IgD-negative memory B cell (primary cell): Measurements from ENCODE around the gene KCNA1. TPM values are rescaled to one million over a fixed set of nuclear protein-coding genes. Genes with fewer than 3 reads are reported as not detected.
A peak's percentile ranks its signal among the peaks of the same experiment; 100 is the strongest.
"Not testable (repeated sequence)": the region's sequence is repeated elsewhere in the genome, so short reads cannot be mapped to it uniquely, and the experiment has no call there.

Experiments
- H3K27ac Mint-ChIP-seq, 3 donors: one replicate each; pipeline ENCODE4 v1.8.0; 2020 to 2022; ENCODE audit warnings: mild to moderate bottlenecking in 3 of 3, mixed read lengths in 3 of 3, moderate library complexity in 1 of 3
- H3K27me3 Mint-ChIP-seq: one replicate; pipeline ENCODE4 v1.8.0; 2021; ENCODE audit warnings: mixed read lengths
- H3K36me3 Mint-ChIP-seq: one replicate; pipeline ENCODE4 v1.8.0; 2020; ENCODE audit warnings: mild to moderate bottlenecking, mixed read lengths
- H3K4me1 Mint-ChIP-seq, 3 donors: one replicate each; pipeline ENCODE4 v1.8.0; 2020 to 2022; ENCODE audit warnings: mixed read lengths in 3 of 3, mild to moderate bottlenecking in 1 of 3
- H3K4me3 Mint-ChIP-seq, 4 donors: one replicate each; pipeline ENCODE4 v1.8.0; 2020 to 2022; ENCODE audit warnings: mild to moderate bottlenecking in 4 of 4, mixed read lengths in 4 of 4, moderate library complexity in 3 of 4
- H3K9me3 Mint-ChIP-seq, 3 donors: one replicate each; pipeline ENCODE4 v1.8.0; 2020 to 2021; ENCODE audit warnings: mixed read lengths in 3 of 3, mild to moderate bottlenecking in 1 of 3
- polyA plus RNA-seq: library from polyadenylated mRNA; unstranded; fragments of 300-500 nt; fragmentation: Illumina TruSeq; gene quantifications from one replicate; pipeline ENCODE4 v1.2.3, GENCODE V29; 2021

KCNA1 gene
- not detected for polyA plus RNA-seq

DNA sequence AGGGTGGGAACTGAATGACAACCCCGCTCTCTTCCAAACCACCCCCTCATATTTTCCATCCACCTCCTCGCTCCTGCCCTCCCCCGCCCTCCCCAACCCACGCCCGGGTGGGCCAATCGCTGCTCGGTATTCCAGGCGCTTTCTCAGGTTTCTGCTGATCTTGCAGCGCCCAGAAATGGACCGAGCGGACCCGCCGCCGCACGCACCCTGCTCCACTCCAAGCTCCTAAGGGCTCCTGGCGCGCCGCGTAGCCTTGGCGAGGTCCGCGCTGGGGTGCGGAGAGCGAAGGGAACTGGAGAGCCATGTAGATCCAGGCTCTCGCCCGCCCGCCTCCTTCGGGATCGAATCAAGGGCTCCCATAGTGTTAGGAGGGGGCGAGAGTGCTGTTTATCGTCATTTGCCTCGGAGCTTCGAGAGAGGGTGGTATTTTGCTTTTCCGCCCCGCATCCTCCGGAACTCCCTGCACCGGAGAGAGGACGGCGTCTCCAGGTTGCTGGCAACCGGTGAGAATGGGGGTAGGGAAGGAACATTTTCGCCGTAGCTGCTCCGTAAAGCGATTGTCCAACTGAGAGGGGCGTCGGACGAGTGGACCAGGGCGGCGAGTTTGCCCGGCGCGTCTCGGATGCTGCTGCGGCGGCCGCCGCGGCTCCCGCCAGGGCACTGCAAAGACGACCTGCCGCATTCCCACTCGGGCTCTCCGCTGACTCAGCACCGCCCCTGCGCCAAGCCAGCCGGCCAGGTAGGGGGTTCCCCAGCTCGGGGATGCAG, at the start of gene KCNA1:
Gene KCNA1 (plus strand): TSS at position 172 of the 768 bp plus-strand sequence. CDS start 1,474 bp downstream, outside the sequence.
- Mint-ChIP-seq H3K9me3 (peaks cover 0 to 5% (median 4%) of the 10 kb centered on the region in 3 donors), H3K27ac (peak within 1 kb of the TSS in 1 of 3 donors; percentile 32), H3K4me1 (peaks cover 4 to 15% (median 9%) of the 10 kb centered on the region in 3 donors), H3K36me3 (peaks cover 2% of the 10 kb centered on the region), H3K27me3 (peaks cover 33% of the 10 kb centered on the region), H3K4me3 (peak within 1 kb of the TSS; percentile 83 to 95 (median 92))

- Mint-ChIP-seq H3K27me3 (peaks cover 35% of the 10 kb centered on the region), H3K9me3 (no peaks in the 10 kb centered on the region), H3K27ac (peak overlapping the region in 1 of 3 donors; percentile 28), H3K4me1 (peaks cover 7 to 10% (median 10%) of the 10 kb centered on the region in 3 donors), H3K4me3 (no peak overlapping the region), H3K36me3 (no peaks in the 10 kb centered on the region)
These were observed 49.0 kb upstream of the KCNA1 start for GRCh38 chr12:4860741-4861140.

GRCh38 chr12:4862809-4863208, 46.9 kb upstream of the KCNA1 start:
- Mint-ChIP-seq H3K36me3 (no peaks in the 10 kb centered on the region), H3K4me1 (peaks cover 3 to 7% (median 6%) of the 10 kb centered on the region in 3 donors), H3K27me3 (peaks cover 30% of the 10 kb centered on the region), H3K27ac (no peak overlapping the region), H3K4me3 (no peak overlapping the region), H3K9me3 (no peaks in the 10 kb centered on the region)

DNA sequence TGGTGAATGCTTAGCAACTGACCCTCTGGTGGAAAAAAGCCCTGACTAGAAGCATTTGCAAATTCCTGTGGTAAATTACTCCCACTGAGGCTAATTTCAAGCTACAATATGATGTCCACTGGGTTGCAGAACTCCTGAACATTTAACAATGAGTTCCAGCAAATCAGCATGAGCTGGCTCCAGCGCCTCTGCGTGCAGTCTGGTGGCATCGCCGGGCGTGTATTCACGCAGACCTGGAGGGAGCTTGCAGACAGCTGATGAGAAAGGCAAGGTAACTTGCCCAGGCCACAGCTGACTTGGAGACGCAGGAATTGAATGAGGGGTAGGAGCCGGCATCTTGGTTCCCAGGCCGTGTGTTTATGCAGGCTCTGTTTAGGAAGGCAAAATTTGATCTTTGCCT, 45.1 kb upstream of the KCNA1 start:
- H3K4me3 Mint-ChIP-seq: no peak overlapping the region
- H3K27me3 Mint-ChIP-seq: peaks cover 24% of the 10 kb centered on the region
- no peaks in the 10 kb centered on the region for H3K4me1 Mint-ChIP-seq
- no peak overlapping the region for H3K27ac Mint-ChIP-seq
- no peaks in the 10 kb centered on the region for H3K36me3 Mint-ChIP-seq
- no peaks in the 10 kb centered on the region for H3K9me3 Mint-ChIP-seq

DNA sequence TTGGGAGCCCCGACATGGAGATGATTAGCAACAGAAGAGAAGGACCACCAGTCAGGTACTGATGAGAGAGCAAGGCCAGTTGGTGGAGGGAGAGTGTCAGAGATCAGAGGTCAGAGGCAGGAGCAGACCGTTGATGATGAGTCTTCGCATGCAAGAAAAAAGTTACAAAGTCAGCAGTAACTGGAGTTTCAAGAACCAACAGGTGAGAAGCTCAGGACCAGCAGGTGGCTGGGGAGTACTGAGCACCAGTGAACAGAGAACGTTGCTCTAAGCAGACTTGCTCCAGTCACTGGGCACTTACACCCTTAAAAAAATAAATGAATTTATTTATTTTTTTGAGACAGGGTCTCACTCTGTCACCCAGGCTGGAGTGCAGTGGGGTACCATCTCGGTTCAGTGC, 44.5 kb upstream of the KCNA1 start:
- Mint-ChIP-seq H3K36me3 (no peaks in the 10 kb centered on the region), H3K4me3 (no peak overlapping the region), H3K27ac (no peak overlapping the region), H3K4me1 (no peaks in the 10 kb centered on the region), H3K9me3 (no peaks in the 10 kb centered on the region), H3K27me3 (peaks cover 21% of the 10 kb centered on the region)

GRCh38 chr12:4866299-4866698, 43.4 kb upstream of the KCNA1 start:
- Mint-ChIP-seq H3K36me3 (no peaks in the 10 kb centered on the region), H3K4me3 (no peak overlapping the region), H3K27ac (no peak overlapping the region), H3K27me3 (peaks cover 13% of the 10 kb centered on the region), H3K4me1 (no peaks in the 10 kb centered on the region), H3K9me3 (no peaks in the 10 kb centered on the region)

- H3K27me3 Mint-ChIP-seq: peaks cover 14% of the 10 kb centered on the region
- H3K36me3 Mint-ChIP-seq: no peaks in the 10 kb centered on the region
- H3K9me3 Mint-ChIP-seq: no peaks in the 10 kb centered on the region
- no peak overlapping the region for H3K27ac Mint-ChIP-seq
- H3K4me3 Mint-ChIP-seq: no peak overlapping the region
- no peaks in the 10 kb centered on the region for H3K4me1 Mint-ChIP-seq
These were observed 42.3 kb upstream of the KCNA1 start for GRCh38 chr12:4867384-4867783.

DNA sequence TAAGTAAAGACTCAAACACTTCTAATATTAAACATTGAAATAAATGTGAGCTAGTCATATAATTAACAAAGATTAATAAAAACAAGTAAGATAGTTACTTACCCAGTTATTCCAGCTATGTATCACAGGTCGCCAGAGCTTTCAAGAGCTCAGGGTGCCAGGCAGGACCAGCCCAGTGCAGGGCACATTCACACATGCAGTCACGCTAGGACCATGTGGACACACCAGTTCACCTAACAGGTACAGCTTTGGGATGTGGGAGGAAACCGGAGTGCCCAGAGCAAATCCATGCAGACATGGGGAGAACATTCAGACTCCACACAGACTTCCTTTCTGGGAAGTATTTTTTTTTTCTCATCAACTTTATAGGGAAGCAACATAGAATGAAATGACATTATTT, 39.3 kb upstream of the KCNA1 start:
- Mint-ChIP-seq H3K27me3 (peaks cover 11% of the 10 kb centered on the region), H3K4me1 (no peaks in the 10 kb centered on the region), H3K9me3 (no peaks in the 10 kb centered on the region), H3K36me3 (no peaks in the 10 kb centered on the region), H3K27ac (no peak overlapping the region), H3K4me3 (no peak overlapping the region)

DNA sequence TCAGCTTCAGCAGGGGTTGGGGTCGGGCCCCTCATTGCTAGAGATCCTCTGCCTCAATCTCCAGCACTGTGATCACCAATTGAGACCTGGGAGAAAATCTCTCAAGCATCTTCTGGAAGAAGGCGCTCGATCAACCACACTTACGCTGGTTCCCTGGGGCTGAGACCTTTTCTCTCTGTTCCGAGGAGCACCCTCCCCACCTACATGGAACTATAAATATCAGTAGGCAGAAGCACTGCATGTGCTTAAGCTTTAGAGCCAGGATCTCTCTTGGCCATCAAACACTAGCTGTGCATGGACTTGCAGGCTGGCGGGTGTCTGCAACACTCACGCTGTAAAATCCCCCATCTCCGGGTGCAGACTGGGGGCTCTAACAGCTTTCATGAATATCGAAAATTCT, 38.2 kb upstream of the KCNA1 start:
- H3K4me1 Mint-ChIP-seq: no peaks in the 10 kb centered on the region
- no peaks in the 10 kb centered on the region for H3K36me3 Mint-ChIP-seq
- no peak overlapping the region for H3K4me3 Mint-ChIP-seq
- no peaks in the 10 kb centered on the region for H3K9me3 Mint-ChIP-seq
- H3K27ac Mint-ChIP-seq: no peak overlapping the region
- H3K27me3 Mint-ChIP-seq: peaks cover 6% of the 10 kb centered on the region

DNA sequence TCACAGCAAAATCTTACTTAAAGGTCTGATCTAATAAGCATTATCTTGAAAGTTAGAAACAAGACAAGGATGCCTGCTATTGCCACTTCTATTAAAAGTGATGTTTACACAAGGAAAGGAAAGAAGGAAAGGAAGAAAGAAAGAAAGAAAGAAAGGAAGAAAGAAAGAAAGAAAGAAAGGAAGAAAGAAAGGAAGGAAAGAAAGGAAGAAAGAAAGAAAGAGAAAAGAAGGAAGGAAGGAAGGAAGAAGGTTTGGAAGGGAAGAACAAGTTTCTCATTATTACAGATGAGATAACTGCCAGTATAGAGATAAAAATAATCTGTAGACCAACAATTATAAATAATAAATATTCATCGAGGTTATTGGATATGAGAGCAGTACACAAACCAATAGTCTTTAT, 35.8 kb upstream of the KCNA1 start:
- Mint-ChIP-seq H3K27ac (no peak overlapping the region), H3K27me3 (peaks cover 8% of the 10 kb centered on the region), H3K9me3 (peaks cover 0 to 3% (median 2%) of the 10 kb centered on the region in 3 donors), H3K36me3 (no peaks in the 10 kb centered on the region), H3K4me1 (no peaks in the 10 kb centered on the region), H3K4me3 (no peak overlapping the region)

- no peak overlapping the region for H3K27ac Mint-ChIP-seq
- H3K36me3 Mint-ChIP-seq: no peaks in the 10 kb centered on the region
- H3K27me3 Mint-ChIP-seq: peaks cover 8% of the 10 kb centered on the region
- H3K9me3 Mint-ChIP-seq: peaks cover under 1 to 3% (median 2%) of the 10 kb centered on the region in 3 donors
- H3K4me3 Mint-ChIP-seq: no peak overlapping the region
- H3K4me1 Mint-ChIP-seq: no peaks in the 10 kb centered on the region
These were observed 35.0 kb upstream of the KCNA1 start for GRCh38 chr12:4874671-4875070.

GRCh38 chr12:4879481-4879880, 30.2 kb upstream of the KCNA1 start:
- H3K36me3 Mint-ChIP-seq, H3K4me1 Mint-ChIP-seq: not testable (repeated sequence)

DNA sequence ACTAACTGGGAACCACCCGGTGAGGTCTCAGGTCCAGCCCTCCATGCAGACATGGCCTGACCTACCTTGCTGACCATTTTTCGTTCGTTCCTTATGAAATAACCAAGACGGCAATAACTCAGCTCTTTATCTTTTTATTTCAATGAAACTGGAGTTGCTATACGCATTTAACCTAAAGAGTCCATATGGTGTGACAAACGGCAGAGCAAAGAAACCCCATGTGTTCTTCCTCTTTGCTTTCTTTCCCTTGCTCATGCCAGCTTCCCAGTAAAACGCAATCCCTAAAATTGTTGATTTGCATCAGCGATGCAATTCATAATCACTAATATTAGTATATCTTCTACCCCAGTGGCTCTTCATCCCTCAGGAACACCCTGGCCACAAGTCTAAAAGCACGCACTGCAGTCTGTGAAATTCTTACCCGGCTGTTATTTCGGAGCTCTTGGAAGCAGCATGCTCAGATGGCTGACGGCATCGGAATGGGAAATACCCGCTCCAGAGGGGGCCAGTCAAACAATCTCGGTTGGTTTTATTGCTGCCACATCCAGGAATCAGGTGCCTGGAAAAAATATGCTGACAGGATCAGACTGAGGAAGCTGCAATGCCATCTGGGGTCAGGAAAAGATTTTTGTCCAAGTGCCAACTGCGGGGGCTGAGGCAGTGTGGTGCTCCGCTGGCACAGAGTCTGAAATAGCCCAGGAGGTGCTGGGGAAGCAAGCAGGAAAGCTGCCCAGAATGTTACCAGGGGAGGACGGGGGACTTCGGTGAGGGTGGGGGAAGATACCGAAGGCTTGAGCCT, 28.2 kb upstream of the KCNA1 start:
- Mint-ChIP-seq H3K27me3 (peaks cover 7% of the 10 kb centered on the region), H3K9me3 (peaks cover 3 to 16% (median 11%) of the 10 kb centered on the region in 3 donors), H3K27ac (no peak overlapping the region), H3K36me3 (no peaks in the 10 kb centered on the region), H3K4me1 (no peaks in the 10 kb centered on the region), H3K4me3 (no peak overlapping the region)

More at GRCh38 chr12:4879481-4879880, 30.2 kb upstream of the KCNA1 start:
- H3K27ac Mint-ChIP-seq, H3K4me3 Mint-ChIP-seq: not testable (repeated sequence)
- Mint-ChIP-seq H3K9me3 (peaks cover 3 to 16% (median 11%) of the 10 kb centered on the region in 3 donors), H3K27me3 (peaks cover 11% of the 10 kb centered on the region)

- Mint-ChIP-seq H3K9me3 (no peaks in the 10 kb centered on the region), H3K4me1 (peaks cover 0 to 1% (median 0%) of the 10 kb centered on the region in 3 donors), H3K36me3 (no peaks in the 10 kb centered on the region), H3K27me3 (peaks cover 11% of the 10 kb centered on the region), H3K27ac (no peak overlapping the region), H3K4me3 (no peak overlapping the region)
These were observed 17.8 kb upstream of the KCNA1 start for GRCh38 chr12:4891866-4892265.

GRCh38 chr12:4892418-4892817, 17.3 kb upstream of the KCNA1 start:
- Mint-ChIP-seq H3K4me1 (peaks cover 0 to 1% (median 0%) of the 10 kb centered on the region in 3 donors), H3K4me3 (no peak overlapping the region), H3K27ac (no peak overlapping the region), H3K36me3 (no peaks in the 10 kb centered on the region), H3K9me3 (no peaks in the 10 kb centered on the region), H3K27me3 (peaks cover 11% of the 10 kb centered on the region)
